ENCODE data around the gene PDP2. TPM values are rescaled to one million over a fixed set of nuclear protein-coding genes. Genes with fewer than 3 reads are reported as not detected.

PDP2 gene
- total and polyA plus RNA-seq, 2 donors from 2014 or later, result 5.1 to 9.2 TPM

- no peak for FAIRE-seq
- no peak for TF ChIP-seq CTCF (IDR thresholded peaks at IDR 0.05; ENCODE audit: borderline replicate concordance, extremely low read depth, insufficient read depth)
- DNase-seq, result no peak
- Histone ChIP-seq H3K9ac (ENCODE audit: low read length in 3 of 3) (no peak overlapping the region), H3K27ac (ENCODE audit: low read depth in 2 of 2, low read length in 2 of 2) (peak overlapping the region; percentile 10 to 88), H3K4me1 (ENCODE audit: control insufficient read depth in 2 of 3, insufficient read depth in 2 of 3, low read depth in 1 of 3, low read length in 3 of 3) (peaks cover 0 to 29% (median 22%) of the 10 kb centered on the region in 3 donors), H3K36me3 (ENCODE audit: control insufficient read depth in 2 of 3, insufficient read depth in 3 of 3, low read length in 3 of 3) (no peaks in the 10 kb centered on the region), H3K27me3 (ENCODE audit: control insufficient read depth, insufficient read depth, low read length) (no peaks in the 10 kb centered on the region), H3K4me3 (ENCODE audit: low read length in 3 of 3) (peak overlapping the region in 2 of 3 donors; percentile 11 to 42), H3K9me3 (ENCODE audit: control insufficient read depth in 2 of 3, insufficient read depth in 1 of 3, low read length in 3 of 3) (no peaks in the 10 kb centered on the region)
- intact Hi-C loops (cut with DNase I), result no loop called here
Observed at GRCh38 chr16:66923866-66924265, 43.6 kb downstream of the PDP2 start.

GRCh38 chr16:66924527-66925321, 44.4 kb downstream of the PDP2 start:
- peaks cover 0 to 23% (median 14%) of the 10 kb centered on the region in 3 donors for H3K4me1 ChIP-seq (ENCODE audit: control insufficient read depth in 2 of 3, insufficient read depth in 2 of 3, low read depth in 1 of 3, low read length in 3 of 3)
- peak overlapping the region in 2 of 3 donors; percentile 38 to 41 for H3K9ac ChIP-seq (ENCODE audit: low read length in 3 of 3)
- DNase-seq (peak in 1 of 5 donors; percentile 26), FAIRE-seq (no peak)
- H3K4me3 ChIP-seq (ENCODE audit: low read length in 3 of 3), result peak overlapping the region in 2 of 3 donors; percentile 42 to 46
- no peaks in the 10 kb centered on the region for H3K9me3 ChIP-seq (ENCODE audit: control insufficient read depth in 2 of 3, insufficient read depth in 1 of 3, low read length in 3 of 3)
- no peaks in the 10 kb centered on the region for H3K27me3 ChIP-seq (ENCODE audit: control insufficient read depth, insufficient read depth, low read length)
- no peaks in the 10 kb centered on the region for H3K36me3 ChIP-seq (ENCODE audit: control insufficient read depth in 2 of 3, insufficient read depth in 3 of 3, low read length in 3 of 3)
- H3K27ac ChIP-seq (ENCODE audit: low read depth in 2 of 2, low read length in 2 of 2), result peak overlapping the region; percentile 67 to 88
- TF ChIP-seq CTCF (IDR thresholded peaks at IDR 0.05; ENCODE audit: borderline replicate concordance, extremely low read depth, insufficient read depth), result peak; percentile 26
- intact Hi-C loops (cut with DNase I), result no loop called here

GRCh38 chr16:66925322-66925840, 45.1 kb downstream of the PDP2 start, which contains the start of gene RRAD:
TSS of gene RRAD (minus strand) at chr16:66925535. CDS start at chr16:66925179, 356 bp downstream.
- Histone ChIP-seq H3K4me3 (ENCODE audit: low read length in 3 of 3) (peak within 1 kb of the TSS in 2 of 3 donors; percentile 28 to 46), H3K9me3 (ENCODE audit: control insufficient read depth in 2 of 3, insufficient read depth in 1 of 3, low read length in 3 of 3) (no peaks in the 10 kb centered on the region), H3K9ac (ENCODE audit: low read length in 3 of 3) (peak within 1 kb of the TSS in 2 of 3 donors; percentile 38 to 41), H3K4me1 (ENCODE audit: control insufficient read depth in 2 of 3, insufficient read depth in 2 of 3, low read depth in 1 of 3, low read length in 3 of 3) (peaks cover 0 to 20% (median 8%) of the 10 kb centered on the region in 3 donors), H3K27me3 (ENCODE audit: control insufficient read depth, insufficient read depth, low read length) (no peaks in the 10 kb centered on the region), H3K36me3 (ENCODE audit: control insufficient read depth in 2 of 3, insufficient read depth in 3 of 3, low read length in 3 of 3) (no peaks in the 10 kb centered on the region), H3K27ac (ENCODE audit: low read depth in 2 of 2, low read length in 2 of 2) (peak within 1 kb of the TSS; percentile 67 to 88)
- DNase-seq, result peak in 2 of 5 donors; percentile 26 to 90
- intact Hi-C loops (cut with DNase I), result no loop called here
- no peak for TF ChIP-seq CTCF (IDR thresholded peaks at IDR 0.05; ENCODE audit: borderline replicate concordance, extremely low read depth, insufficient read depth)
- FAIRE-seq, result no peak

Measured in kidney (tissue), 14 donors.